ENCODE measurements around the gene ARHGAP22.
A peak's percentile ranks its signal among the peaks of the same experiment; 100 is the strongest.

ARHGAP22 gene

GRCh38 chr10:48632166-48632565 lies 27.3 kb upstream of the ARHGAP22 start:
- no peak for TF ChIP-seq Cebpa-rat (IDR thresholded peaks at IDR 0.05)
- no peak overlapping the region for H3K9ac ChIP-seq
- H4K20me1 ChIP-seq = no peaks in the 10 kb centered on the region
- peaks cover 39 to 94% (median 67%) of the 10 kb centered on the region in 10 experiments for H3K4me1 ChIP-seq
- peaks cover 0 to 24% (median 0%) of the 10 kb centered on the region in 11 experiments; a peak in 3 of 22 replicates for H3K27me3 ChIP-seq
- peak overlapping the region in 9 of 11 experiments; percentile 80 to 98 (median 96); a peak in 11 of 22 replicates for H3K27ac ChIP-seq
- H3K9me3 ChIP-seq (replicated peaks in 1 of 11) = peaks cover 0 to 22% (median 8%) of the 10 kb centered on the region in 11 experiments; a peak in 13 of 22 replicates
- H3K4me2 ChIP-seq = peak overlapping the region in 10 of 11 experiments; percentile 84 to 96 (median 94); a peak in 18 of 22 replicates
- no peak overlapping the region for H3K4me3 ChIP-seq
- H3K36me3 ChIP-seq = 0 out of 22 replicates have a peak, but pooled peaks cover 0 to 4% (median 0%) of the 10 kb centered on the region in 11 experiments

- Histone ChIP-seq H3K27me3 (0 out of 22 replicates have a peak, but pooled peaks cover 0 to 8% (median 0%) of the 10 kb centered on the region in 11 experiments), H4K20me1 (no peaks in the 10 kb centered on the region), H3K9ac (no peak overlapping the region), H3K9me3 (replicated peaks in 1 of 11) (peaks cover 0 to 22% (median 8%) of the 10 kb centered on the region in 11 experiments; a peak in 13 of 22 replicates), H3K27ac (peak overlapping the region in 7 of 11 experiments; percentile 7 to 57 (median 40); a peak in 10 of 22 replicates), H3K4me1 (peaks cover 18 to 97% (median 64%) of the 10 kb centered on the region in 10 experiments), H3K36me3 (0 out of 22 replicates have a peak, but pooled peaks cover 0 to 4% (median 0%) of the 10 kb centered on the region in 11 experiments), H3K4me2 (peak overlapping the region in 10 of 11 experiments; percentile 3 to 90 (median 62); a peak in 16 of 22 replicates), H3K4me3 (no peak overlapping the region)
- no peak for TF ChIP-seq Cebpa-rat (IDR thresholded peaks at IDR 0.05)
Observed at GRCh38 chr10:48627984-48628609, 23.2 kb upstream of the ARHGAP22 start.

GRCh38 chr10:48626986-48627731 lies 22.3 kb upstream of the ARHGAP22 start:
- Histone ChIP-seq H3K27ac (peak overlapping the region in 5 of 11 experiments; percentile 22 to 57 (median 45); a peak in 6 of 22 replicates), H3K4me3 (no peak overlapping the region), H4K20me1 (no peaks in the 10 kb centered on the region), H3K9me3 (replicated peaks in 1 of 11) (peaks cover 0 to 26% (median 8%) of the 10 kb centered on the region in 11 experiments; a peak in 15 of 22 replicates), H3K36me3 (0 out of 22 replicates have a peak, but pooled peaks cover 0 to 4% (median 0%) of the 10 kb centered on the region in 11 experiments), H3K4me2 (peak overlapping the region in 8 of 11 experiments; percentile 41 to 90 (median 82); a peak in 14 of 22 replicates), H3K9ac (no peak overlapping the region), H3K4me1 (peaks cover 15 to 97% (median 61%) of the 10 kb centered on the region in 10 experiments), H3K27me3 (no peaks in the 10 kb centered on the region)
- no peak for TF ChIP-seq Cebpa-rat (IDR thresholded peaks at IDR 0.05)

GRCh38 chr10:48626447-48626846 lies 21.6 kb upstream of the ARHGAP22 start:
- Histone ChIP-seq H3K27me3 (no peaks in the 10 kb centered on the region), H3K4me1 (peaks cover 15 to 90% (median 57%) of the 10 kb centered on the region in 10 experiments), H3K36me3 (0 out of 22 replicates have a peak, but pooled peaks cover 0 to 4% (median 0%) of the 10 kb centered on the region in 11 experiments), H3K9me3 (replicated peaks in 1 of 11) (peaks cover 0 to 33% (median 15%) of the 10 kb centered on the region in 11 experiments; a peak in 17 of 22 replicates), H3K4me2 (peak overlapping the region in 7 of 11 experiments; percentile 69 to 90 (median 83); a peak in 13 of 22 replicates), H3K27ac (peak overlapping the region in 2 of 11 experiments; percentile 41 to 84; a peak in 2 of 22 replicates), H4K20me1 (no peaks in the 10 kb centered on the region), H3K4me3 (no peak overlapping the region), H3K9ac (no peak overlapping the region)
- TF ChIP-seq Cebpa-rat (IDR thresholded peaks at IDR 0.05) = no peak

- Histone ChIP-seq H3K36me3 (0 out of 22 replicates have a peak, but pooled peaks cover 0 to 4% (median 0%) of the 10 kb centered on the region in 11 experiments), H3K27me3 (no peaks in the 10 kb centered on the region), H3K9ac (no peak overlapping the region)
Observed at GRCh38 chr10:48625826-48626134, 20.9 kb upstream of the ARHGAP22 start.

GRCh38 chr10:48623607-48624132 lies 18.8 kb upstream of the ARHGAP22 start:
- H3K9me3 ChIP-seq (replicated peaks in 1 of 11) = peaks cover 0 to 21% (median 9%) of the 10 kb centered on the region in 11 experiments; a peak in 16 of 22 replicates
- H3K4me2 ChIP-seq = peak overlapping the region; percentile 52 to 90 (median 82)
- H3K9ac ChIP-seq = peak overlapping the region in 8 of 11 experiments; percentile 7 to 58 (median 49); a peak in 11 of 22 replicates
- H3K4me1 ChIP-seq = peaks cover 15 to 85% (median 54%) of the 10 kb centered on the region in 10 experiments
- H3K27ac ChIP-seq = peak overlapping the region; percentile 16 to 84 (median 64)
- 0 out of 22 replicates have a peak, but pooled peaks cover 0 to 4% (median 0%) of the 10 kb centered on the region in 11 experiments for H3K36me3 ChIP-seq
- 0 out of 20 replicates have a peak overlapping the region, but pooled peaks of 1 of the 10 experiments have one; percentile 17 for H3K4me3 ChIP-seq
- TF ChIP-seq Cebpa-rat (IDR thresholded peaks at IDR 0.05) = no peak
- no peaks in the 10 kb centered on the region for H3K27me3 ChIP-seq
- H4K20me1 ChIP-seq = no peaks in the 10 kb centered on the region

More at GRCh38 chr10:48625826-48626134, 20.9 kb upstream of the ARHGAP22 start:
- H3K27ac ChIP-seq = peak overlapping the region in 4 of 11 experiments; percentile 41 to 84 (median 70); a peak in 4 of 22 replicates
- TF ChIP-seq Cebpa-rat (IDR thresholded peaks at IDR 0.05) = no peak
- H3K4me2 ChIP-seq = peak overlapping the region; percentile 2 to 90 (median 82); a peak in 19 of 22 replicates
- no peak overlapping the region for H3K4me3 ChIP-seq
- peaks cover 0 to 37% (median 15%) of the 10 kb centered on the region in 11 experiments; a peak in 17 of 22 replicates for H3K9me3 ChIP-seq (replicated peaks in 1 of 11)
- H4K20me1 ChIP-seq = no peaks in the 10 kb centered on the region
- peaks cover 15 to 85% (median 57%) of the 10 kb centered on the region in 10 experiments for H3K4me1 ChIP-seq

- peaks cover 0 to 21% (median 9%) of the 10 kb centered on the region in 11 experiments; a peak in 13 of 22 replicates for H3K9me3 ChIP-seq (replicated peaks in 1 of 11)
- peaks cover 15 to 79% (median 48%) of the 10 kb centered on the region in 10 experiments for H3K4me1 ChIP-seq
- peak overlapping the region; percentile 52 to 90 (median 82); a peak in 21 of 22 replicates for H3K4me2 ChIP-seq
- H3K9ac ChIP-seq = peak overlapping the region in 5 of 11 experiments; percentile 15 to 58 (median 49); a peak in 3 of 22 replicates
- no peak overlapping the region for H3K4me3 ChIP-seq
- H3K36me3 ChIP-seq = 0 out of 22 replicates have a peak, but pooled peaks cover 0 to 4% (median 0%) of the 10 kb centered on the region in 11 experiments
- H4K20me1 ChIP-seq = no peaks in the 10 kb centered on the region
- no peak for TF ChIP-seq Cebpa-rat (IDR thresholded peaks at IDR 0.05)
- H3K27ac ChIP-seq = peak overlapping the region; percentile 14 to 84 (median 64); a peak in 21 of 22 replicates
- no peaks in the 10 kb centered on the region for H3K27me3 ChIP-seq
Observed at GRCh38 chr10:48623009-48623408, 18.1 kb upstream of the ARHGAP22 start.

GRCh38 chr10:48620719-48621118 lies 15.8 kb upstream of the ARHGAP22 start:
- Histone ChIP-seq H3K27me3 (no peaks in the 10 kb centered on the region), H3K4me2 (peak overlapping the region in 5 of 11 experiments; percentile 2 to 45 (median 18); a peak in 7 of 22 replicates), H3K4me1 (peaks cover 15 to 65% (median 32%) of the 10 kb centered on the region in 10 experiments), H3K9ac (no peak overlapping the region), H3K9me3 (replicated peaks in 1 of 11) (peaks cover 0 to 23% (median 13%) of the 10 kb centered on the region in 11 experiments; a peak in 15 of 22 replicates), H3K36me3 (no peaks in the 10 kb centered on the region), H3K27ac (no peak overlapping the region), H4K20me1 (no peaks in the 10 kb centered on the region), H3K4me3 (no peak overlapping the region)
- no peak for TF ChIP-seq Cebpa-rat (IDR thresholded peaks at IDR 0.05)
